Right lobe of liver (tissue), 6 donors: ENCODE measurements around the gene POLR3E. TPM values are rescaled to one million over a fixed set of nuclear protein-coding genes. Genes with fewer than 3 reads are reported as not detected.
A peak's percentile ranks its signal among the peaks of the same experiment; 100 is the strongest.

ENCODE experiments used
- ATAC-seq, 4 donors: fragments of 200-7000 bp; cut with Tn5 transposase; one replicate each; pipeline ENCODE4 v1.9.1; 2020; ENCODE audit warnings: mild to moderate bottlenecking in 4 of 4, moderate library complexity in 4 of 4
- DNase-seq, 3 donors: peaks; one replicate each; pipeline ENCODE4 v3.0.0-alpha.2; 2020
- H3K27ac ChIP-seq, 3 donors: fragments of 200-600 bp; one replicate each; pipeline ENCODE4 v1.8.0; 2022
- H3K27me3 ChIP-seq, 2 donors: fragments of 200-600 bp; one replicate each; pipeline ENCODE4 v1.8.0; 2022
- H3K36me3 ChIP-seq, 4 donors: fragments of 200-600 bp; sonication (generic) in 1 of 4; one replicate each; pipeline versions ENCODE4 v1.5.1 to v1.8.0; 2017 to 2022; ENCODE audit warnings: control low read depth in 1 of 4
- H3K4me1 ChIP-seq, 4 donors: fragments of 200-600 bp; sonication (generic) in 1 of 4; one replicate each; pipeline versions ENCODE4 v1.5.1 to v1.8.0; 2017 to 2022; ENCODE audit warnings: control low read depth in 1 of 4
- H3K4me3 ChIP-seq, 3 donors: fragments of 200-600 bp; one replicate each; pipeline ENCODE4 v1.8.0; 2022
- H3K9me3 ChIP-seq, 4 donors: fragments of 200-600 bp; sonication (generic) in 1 of 4; one replicate each; pipeline versions ENCODE4 v1.5.1 to v1.8.0; 2017 to 2022; ENCODE audit warnings: control low read depth in 1 of 4
- CTCF ChIP-seq, 4 donors: fragments of 200-600 bp in 3 of 4; fragments of 450-650 bp in 1 of 4; IDR thresholded peaks; one replicate each; pipeline versions ENCODE4 v1.5.1 to v1.8.0; 2016 to 2022; ENCODE audit warnings: antibody characterized with exemption in 4 of 4, mild to moderate bottlenecking in 2 of 4
- POLR2A ChIP-seq: fragments of 450-650 bp; IDR thresholded peaks from one replicate; pipeline ENCODE4 v1.6.1; 2017; ENCODE audit warnings: antibody characterized with exemption, mild to moderate bottlenecking
- WGBS: methylation state at CpG from one replicate; pipeline ENCODE4 v1.1.6; 2018; ENCODE audit warnings: low coverage, low lambda C conversion rate; ENCODE audit not compliant: insufficient coverage; ENCODE audit errors: missing lambda C conversion rate; 5-methylcytosine and 5-hydroxymethylcytosine counted together
- intact Hi-C, 2 donors: fragments of 100-400 bp; cut with DNase I; formaldehyde crosslinking; loops; one replicate each; pipeline versions ENCODE4 v1.11.2 to v1.14.1; 2022
- total RNA-seq, 6 experiments: library from RNA; depleted of rRNA in 2 of 6; stranded (reverse); fragments of >200 nt in 2 of 6; fragmentation: NEBNext Ultra II Directional in 3 of 6; extraction: Animal tissue kit (Norgen Biotek cat#: 25700) in 3 of 6; gene quantifications; one replicate each; pipeline versions ENCODE4 v1.1.0 to v1.2.4, GENCODE V29; 2016 to 2023
- donor health status: DM: no; HTN: yes; CAD: no.
- donor health status: DM: no; HTN: no; CAD: no.
- donor health status: DM: no; HTN: no; CAD: no.
- donor health status: DM: no; HTN: yes; CAD: no.
- donor health status: DM: no; HTN: yes; CAD: no.

Gene POLR3E
- total RNA-seq, 6 experiments from 2014 or later: 15.8 to 35.7 (median 26.9) TPM

GRCh38 chr16:22356930-22357634 is 59.9 kb downstream of the POLR3E start:
- ATAC-seq (no peak), DNase-seq (no peak)
- H3K27ac ChIP-seq: no peak overlapping the region
- H3K9me3 ChIP-seq: no peaks in the 10 kb centered on the region
- peaks cover 0 to 35% (median 13%) of the 10 kb centered on the region in 4 donors for H3K4me1 ChIP-seq
- no peaks in the 10 kb centered on the region for H3K27me3 ChIP-seq
- TF ChIP-seq CTCF (IDR thresholded peaks at IDR 0.05): no peak
- TF ChIP-seq POLR2A: no peak
- H3K36me3 ChIP-seq: no peaks in the 10 kb centered on the region
- H3K4me3 ChIP-seq: no peak overlapping the region
- intact Hi-C loops: no loop called here
- WGBS: 76% methylated on average over 5 of the region's 7 CpGs

- Histone ChIP-seq H3K9me3 (no peaks in the 10 kb centered on the region), H3K27me3 (no peaks in the 10 kb centered on the region), H3K4me1 (peaks cover 0 to 32% (median 13%) of the 10 kb centered on the region in 4 donors), H3K36me3 (peaks cover 0 to 2% (median 0%) of the 10 kb centered on the region in 4 donors), H3K4me3 (no peak overlapping the region), H3K27ac (no peak overlapping the region)
- intact Hi-C loops: no loop called here
- no peak for ATAC-seq
- 91% methylated on average over 1 of the region's 1 CpG for WGBS
- no peak for DNase-seq
- TF ChIP-seq CTCF (IDR thresholded peaks at IDR 0.05): no peak
- no peak for TF ChIP-seq POLR2A
These were observed 60.4 kb downstream of the POLR3E start for GRCh38 chr16:22357635-22357971.

- no peak for DNase-seq
- peaks cover 0 to 28% (median 12%) of the 10 kb centered on the region in 4 donors for H3K4me1 ChIP-seq
- peaks cover 0 to 6% (median 0%) of the 10 kb centered on the region in 4 donors for H3K36me3 ChIP-seq
- TF ChIP-seq CTCF (IDR thresholded peaks at IDR 0.05) (no peak), POLR2A (no peak)
- H3K9me3 ChIP-seq: no peaks in the 10 kb centered on the region
- ATAC-seq: no peak
- no peaks in the 10 kb centered on the region for H3K27me3 ChIP-seq
- WGBS: 62% methylated on average over 1 of the region's 1 CpG
- no peak overlapping the region for H3K4me3 ChIP-seq
- intact Hi-C loops: no loop called here
- no peak overlapping the region for H3K27ac ChIP-seq
These were observed 60.8 kb downstream of the POLR3E start for GRCh38 chr16:22358000-22358399.

- peaks cover 0 to 13% (median 5%) of the 10 kb centered on the region in 4 donors for H3K4me1 ChIP-seq
- ATAC-seq (peak in 3 of 4 donors; percentile 34 to 60 (median 56)), DNase-seq (no peak)
- TF ChIP-seq POLR2A (no peak), CTCF (IDR thresholded peaks at IDR 0.05) (no peak)
- peaks cover 0 to 22% (median 2%) of the 10 kb centered on the region in 4 donors for H3K36me3 ChIP-seq
- intact Hi-C loops: no loop called here
- peak overlapping the region in 2 of 3 donors; percentile 12 to 19 for H3K27ac ChIP-seq
- H3K27me3 ChIP-seq: no peaks in the 10 kb centered on the region
- H3K9me3 ChIP-seq: no peaks in the 10 kb centered on the region
- no peak overlapping the region for H3K4me3 ChIP-seq
These were observed 62.5 kb downstream of the POLR3E start for GRCh38 chr16:22359679-22360078.
